COR-L47 (cell line): ENCODE results near the gene ZBTB43.
"Not testable (repeated sequence)": the region's sequence is repeated elsewhere in the genome, so short reads cannot be mapped to it uniquely, and the experiment has no call there.

Experiments
- DNase-seq: peaks from one replicate; lab custom pipeline; 2025; lab: John Stamatoyannopoulos, UW

ZBTB43 gene, protein sequence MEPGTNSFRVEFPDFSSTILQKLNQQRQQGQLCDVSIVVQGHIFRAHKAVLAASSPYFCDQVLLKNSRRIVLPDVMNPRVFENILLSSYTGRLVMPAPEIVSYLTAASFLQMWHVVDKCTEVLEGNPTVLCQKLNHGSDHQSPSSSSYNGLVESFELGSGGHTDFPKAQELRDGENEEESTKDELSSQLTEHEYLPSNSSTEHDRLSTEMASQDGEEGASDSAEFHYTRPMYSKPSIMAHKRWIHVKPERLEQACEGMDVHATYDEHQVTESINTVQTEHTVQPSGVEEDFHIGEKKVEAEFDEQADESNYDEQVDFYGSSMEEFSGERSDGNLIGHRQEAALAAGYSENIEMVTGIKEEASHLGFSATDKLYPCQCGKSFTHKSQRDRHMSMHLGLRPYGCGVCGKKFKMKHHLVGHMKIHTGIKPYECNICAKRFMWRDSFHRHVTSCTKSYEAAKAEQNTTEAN

GRCh38 chr9:126804696-126805553 lies at the start of gene ZBTB43:
ZBTB43 (plus strand) TSS chr9:126805040; CDS start chr9:126832510, 27,470 bp downstream.
- peak; percentile 97 for DNase-seq

DNA sequence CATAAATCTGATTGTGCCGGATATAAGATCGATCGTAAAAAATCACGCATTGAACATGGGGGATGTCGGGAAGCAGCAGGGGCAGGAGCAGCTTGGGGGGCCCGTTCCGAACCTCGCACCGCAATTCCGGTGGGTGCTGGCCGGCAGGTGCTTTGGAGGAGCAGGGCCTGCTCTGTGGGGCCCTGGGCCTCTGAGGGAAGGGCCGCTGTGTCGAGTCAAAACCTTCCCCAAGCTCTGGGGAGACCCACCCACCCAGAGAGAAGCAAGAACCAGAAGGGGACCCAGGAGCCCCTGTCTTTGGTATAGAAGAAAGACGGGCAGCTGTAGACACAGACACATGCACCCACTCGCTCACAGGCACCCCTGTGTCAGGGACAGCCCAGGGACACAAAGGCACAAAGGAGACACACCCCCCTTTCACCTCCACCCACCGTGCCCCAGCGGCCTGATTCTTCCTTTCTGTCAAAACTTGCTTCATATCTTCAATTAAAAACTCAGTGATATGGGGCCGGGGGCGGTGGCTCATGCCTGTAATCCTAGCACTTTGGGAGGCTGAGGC lies 49.4 kb upstream of the ZBTB43 start:
- DNase-seq: no peak

GRCh38 chr9:126756238-126756637 lies 48.6 kb upstream of the ZBTB43 start:
- no peak for DNase-seq

DNA sequence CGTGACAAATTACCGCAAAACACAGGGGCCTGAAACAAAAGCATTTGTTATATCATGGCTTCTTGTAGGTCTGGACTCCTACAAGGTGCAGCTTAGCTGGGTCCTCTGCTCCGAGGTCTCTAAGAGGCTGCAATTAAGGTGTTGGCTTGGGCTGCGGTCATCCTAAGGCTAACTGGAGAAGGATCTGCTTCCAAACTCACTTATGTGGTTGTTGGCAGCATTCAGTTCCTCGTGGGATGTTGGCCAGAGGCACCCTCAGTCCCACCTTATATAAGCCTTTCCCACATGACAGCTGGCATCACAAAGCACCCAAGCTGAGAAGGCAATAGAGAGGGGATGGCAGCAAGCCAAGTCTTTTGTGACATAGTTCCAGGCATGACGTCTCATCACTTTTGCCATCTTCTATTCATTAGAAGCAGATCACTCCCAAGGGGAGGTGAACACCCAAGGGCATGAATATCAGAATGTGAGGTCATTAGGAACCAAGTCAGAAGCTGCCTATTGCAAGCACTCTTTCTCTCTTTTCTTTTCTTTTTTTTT lies 47.9 kb upstream of the ZBTB43 start:
- peak; percentile 95 for DNase-seq

GRCh38 chr9:126758916-126759585 lies 45.8 kb upstream of the ZBTB43 start:
- DNase-seq: no peak

GRCh38 chr9:126761274-126761673 lies 43.6 kb upstream of the ZBTB43 start:
- no peak for DNase-seq

DNA sequence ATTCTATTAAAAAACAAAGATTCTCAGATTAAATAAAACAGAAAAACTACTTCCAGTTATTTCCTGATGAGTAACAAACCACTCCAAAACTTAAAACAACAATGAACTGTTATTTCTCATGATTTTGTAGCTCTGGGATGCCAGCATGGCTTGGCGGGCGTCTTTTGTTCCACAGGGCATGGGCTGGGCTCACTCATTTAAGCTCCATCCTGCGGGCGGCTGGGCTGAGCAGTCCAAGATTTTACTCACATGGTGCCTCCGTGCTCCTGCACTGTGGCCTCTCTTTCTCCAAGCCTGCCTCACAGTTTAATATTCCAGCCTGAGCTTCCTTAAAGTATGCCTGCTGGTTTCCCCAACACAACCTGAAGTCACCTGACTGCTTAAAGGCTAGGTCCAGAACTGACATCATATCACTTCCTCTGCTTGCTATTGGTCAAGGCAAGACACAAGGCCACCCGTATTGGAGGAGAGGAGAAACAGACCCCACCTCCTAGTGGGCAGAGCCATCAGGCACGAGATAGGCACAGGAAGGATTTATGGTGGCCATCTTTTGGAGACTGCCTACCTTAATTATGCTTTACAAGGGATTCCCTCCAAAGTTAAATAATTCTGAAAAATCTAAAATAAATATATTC lies 41.6 kb upstream of the ZBTB43 start:
- DNase-seq: no peak

DNA sequence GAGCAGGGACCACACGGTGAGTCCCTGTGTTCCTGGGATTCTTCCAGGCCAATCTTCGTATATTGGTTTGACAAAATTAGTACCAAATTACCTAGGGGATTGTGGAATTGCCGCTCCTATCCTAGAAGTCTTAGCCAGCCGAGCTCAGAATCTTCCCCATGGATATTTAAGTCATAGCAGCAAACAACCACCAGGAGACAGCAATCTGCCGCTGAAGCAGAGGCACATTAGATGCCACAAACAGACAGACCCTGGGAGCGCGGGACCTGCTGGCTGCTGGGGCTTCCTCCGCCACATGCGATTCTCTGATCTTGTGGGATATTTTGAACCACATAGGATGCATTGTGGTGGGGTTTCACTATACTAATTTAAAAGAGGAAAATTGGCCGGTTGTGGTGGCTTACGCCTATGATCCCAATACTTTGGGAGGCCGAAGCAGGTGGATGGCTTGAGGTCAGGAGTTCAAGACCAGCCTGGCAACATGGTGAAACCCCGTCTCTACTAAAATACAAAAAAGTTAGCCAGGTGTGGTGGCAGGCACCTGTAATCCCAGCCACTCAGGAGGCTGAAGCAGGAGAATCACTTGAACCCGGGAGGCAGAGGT lies 31.7 kb upstream of the ZBTB43 start:
- DNase-seq: no peak

GRCh38 chr9:126775926-126776325 lies 28.9 kb upstream of the ZBTB43 start:
- DNase-seq: no peak

- DNase-seq: no peak
Observed at GRCh38 chr9:126777733-126778132, 27.1 kb upstream of the ZBTB43 start.

DNA sequence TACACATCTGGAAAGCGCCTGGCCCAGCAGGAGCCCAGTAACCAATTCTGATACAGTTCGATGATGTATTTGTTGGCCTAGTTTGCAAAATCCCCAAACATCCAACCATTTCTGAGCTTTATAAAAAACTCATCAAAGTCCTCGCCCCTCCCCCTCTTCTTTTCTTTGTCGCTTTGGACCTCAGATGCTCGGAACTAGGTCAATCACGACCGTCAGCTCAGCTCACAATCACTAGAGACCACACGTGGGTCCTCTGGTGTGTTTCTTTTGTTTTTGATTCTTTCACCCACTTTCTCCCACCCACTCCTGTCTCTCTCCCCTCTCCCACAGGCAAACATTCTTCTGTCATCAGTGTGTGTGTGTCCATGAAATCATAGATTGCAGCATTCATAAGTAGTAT lies 26.7 kb upstream of the ZBTB43 start:
- no peak for DNase-seq

- DNase-seq: not testable (repeated sequence)
Observed at GRCh38 chr9:126778696-126779095, 26.1 kb upstream of the ZBTB43 start.

DNA sequence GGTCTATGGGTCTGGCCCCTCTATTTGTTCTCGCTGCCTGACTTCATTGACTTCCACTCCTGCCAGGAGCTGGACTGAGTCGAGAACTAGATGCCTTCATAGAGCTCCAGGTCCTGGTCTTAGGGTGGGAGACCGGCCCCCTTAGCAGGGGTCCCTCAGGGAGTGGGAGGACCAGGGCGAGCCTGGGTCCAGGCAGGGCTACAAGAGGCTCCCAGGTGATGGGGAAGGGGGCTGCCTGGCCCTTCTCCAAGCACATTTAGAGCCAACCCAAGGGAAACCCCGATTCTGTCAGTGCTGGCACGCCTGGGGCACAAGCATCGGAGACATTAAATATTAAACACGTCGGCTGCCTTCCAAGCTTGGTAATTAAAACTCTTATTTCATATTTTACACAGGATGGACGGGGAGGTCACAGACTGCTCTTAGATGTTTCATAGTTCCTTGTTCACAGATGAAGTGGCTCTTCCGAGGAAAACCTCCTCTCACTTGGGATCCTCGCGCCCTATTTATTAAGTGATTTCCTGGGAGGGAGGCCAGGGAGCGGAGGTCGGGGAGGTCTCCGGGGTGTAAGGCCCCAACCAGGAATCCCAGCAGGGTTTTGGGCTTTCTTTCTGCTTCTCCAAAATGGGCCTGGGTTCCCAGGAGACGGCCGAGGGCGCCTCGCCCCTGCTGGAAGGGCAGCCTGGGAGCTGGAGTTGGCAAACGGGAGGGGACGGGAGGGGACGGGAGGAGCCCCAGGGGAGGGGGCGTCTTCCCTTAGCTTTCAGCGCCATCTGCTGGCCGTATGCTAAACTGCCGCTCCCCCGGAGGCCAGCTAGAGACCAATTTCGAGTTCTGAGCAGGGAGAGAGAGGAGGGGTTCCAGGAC lies 23.4 kb upstream of the ZBTB43 start:
- peak; percentile 76 for DNase-seq

DNA sequence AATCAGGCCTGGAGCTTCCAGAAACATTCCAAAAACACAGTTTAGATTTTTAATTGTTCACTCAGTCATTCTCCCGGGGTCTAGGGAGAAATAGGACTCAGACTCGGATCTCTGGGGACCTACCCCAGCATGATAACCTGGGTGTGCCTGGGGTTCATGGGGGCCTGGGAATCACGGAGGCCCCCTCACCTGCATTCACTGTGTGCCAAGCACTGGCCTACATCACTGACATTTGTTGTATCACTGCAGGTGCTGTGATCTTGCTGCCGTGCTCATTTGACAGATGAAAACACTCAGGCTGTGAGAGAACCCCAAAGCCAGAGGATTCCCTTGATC lies 22.8 kb upstream of the ZBTB43 start:
- DNase-seq: no peak

DNA sequence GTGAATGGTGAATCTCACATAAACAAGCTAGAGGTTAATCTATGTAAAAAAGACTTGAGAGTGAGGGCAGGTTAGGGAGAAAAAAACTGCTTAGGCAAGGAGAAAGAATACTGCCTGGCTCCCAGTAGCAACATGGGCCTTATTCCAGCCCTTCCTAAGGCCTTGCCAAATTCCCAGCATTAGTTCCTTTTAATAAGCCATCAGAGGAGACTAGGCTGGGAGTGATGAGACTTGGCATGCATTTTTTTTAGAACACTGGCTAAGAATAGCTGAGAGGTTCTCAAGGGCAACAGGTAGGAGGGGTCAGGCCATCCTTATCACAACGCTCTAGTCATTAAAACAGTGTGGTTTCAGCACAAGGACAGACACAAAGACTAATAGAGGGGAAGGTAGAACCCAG lies 20.9 kb upstream of the ZBTB43 start:
- no peak for DNase-seq

- DNase-seq: no peak
Observed at GRCh38 chr9:126784401-126784800, 20.4 kb upstream of the ZBTB43 start.

- not testable (repeated sequence) for DNase-seq
Observed at GRCh38 chr9:126784841-126785240, 20.0 kb upstream of the ZBTB43 start.

- DNase-seq: no peak
Observed at GRCh38 chr9:126788046-126788445, 16.8 kb upstream of the ZBTB43 start.

- no peak for DNase-seq
Observed at GRCh38 chr9:126788634-126789349, 16.0 kb upstream of the ZBTB43 start.
